ENCODE results near the gene TOP1.

GRCh38 chr20:40990542-40991120, 38.0 kb upstream of the TOP1 start:
- TF ChIP-seq CTCF (conservative IDR thresholded peaks at IDR 0.05; ENCODE audit: low read depth, low read length): peak; percentile 91
- no peak for TF ChIP-seq EZH2 (IDR thresholded peaks at IDR 0.05; ENCODE audit: low read length, unreplicated experiment)

Data from PC-3 (cell line).